HUES48 (cell line): ENCODE results near the gene TRPV2.
A peak's percentile ranks its signal among the peaks of the same experiment; 100 is the strongest.

ENCODE experiments used
- H3K27ac ChIP-seq: one replicate; pipeline ENCODE4 v1.7.0; 2013; ENCODE audit warnings: low read depth, low read length, inconsistent platforms
- H3K27me3 ChIP-seq: 2 replicates; pipeline ENCODE4 v1.6.1; 2013; ENCODE audit warnings: mild to moderate bottlenecking, low read length; ENCODE audit not compliant: control insufficient read depth, insufficient read depth
- H3K36me3 ChIP-seq: 2 replicates; pipeline ENCODE4 v1.6.1; 2013; ENCODE audit warnings: low read length; ENCODE audit not compliant: control insufficient read depth, insufficient read depth
- H3K4me1 ChIP-seq: 2 replicates; pipeline ENCODE4 v1.6.1; 2013; ENCODE audit warnings: mild to moderate bottlenecking, low read length; ENCODE audit not compliant: control insufficient read depth, insufficient read depth
- H3K4me3 ChIP-seq: 2 replicates; pipeline ENCODE4 v1.5.1; 2013; ENCODE audit warnings: mild to moderate bottlenecking, low read depth, low read length
- H3K9ac ChIP-seq: 2 replicates; pipeline ENCODE4 v1.6.1; 2013; ENCODE audit warnings: mild to moderate bottlenecking, low read depth, low read length, moderate library complexity
- H3K9me3 ChIP-seq: 2 replicates; pipeline ENCODE4 v1.6.1; 2013; ENCODE audit warnings: low read length; ENCODE audit not compliant: control insufficient read depth, insufficient read depth

TRPV2 gene

GRCh38 chr17:16417399-16417798 lies 2.0 kb downstream of the TRPV2 start:
- Histone ChIP-seq H3K4me3 (no peak overlapping the region), H3K9ac (no peak overlapping the region), H3K36me3 (no peaks in the 10 kb centered on the region), H3K27me3 (no peaks in the 10 kb centered on the region), H3K4me1 (peaks cover 9% of the 10 kb centered on the region), H3K9me3 (no peaks in the 10 kb centered on the region), H3K27ac (no peak overlapping the region)

- Histone ChIP-seq H3K27ac (no peak overlapping the region), H3K4me1 (peaks cover 9% of the 10 kb centered on the region), H3K36me3 (no peaks in the 10 kb centered on the region), H3K9me3 (no peaks in the 10 kb centered on the region), H3K9ac (no peak overlapping the region), H3K4me3 (no peak overlapping the region), H3K27me3 (no peaks in the 10 kb centered on the region)
These were observed 2.7 kb downstream of the TRPV2 start for GRCh38 chr17:16417896-16418684.

- Histone ChIP-seq H3K36me3 (no peaks in the 10 kb centered on the region), H3K4me1 (peaks cover 9% of the 10 kb centered on the region), H3K4me3 (no peak overlapping the region), H3K9me3 (no peaks in the 10 kb centered on the region), H3K27ac (no peak overlapping the region), H3K27me3 (no peaks in the 10 kb centered on the region), H3K9ac (no peak overlapping the region)
These were observed 3.3 kb downstream of the TRPV2 start for GRCh38 chr17:16418685-16419068.

- Histone ChIP-seq H3K36me3 (no peaks in the 10 kb centered on the region), H3K4me1 (peaks cover 9% of the 10 kb centered on the region), H3K4me3 (no peak overlapping the region), H3K27me3 (no peaks in the 10 kb centered on the region), H3K9ac (no peak overlapping the region), H3K9me3 (no peaks in the 10 kb centered on the region), H3K27ac (peak overlapping the region; percentile 46)
These were observed 3.9 kb downstream of the TRPV2 start for GRCh38 chr17:16419074-16419928.

GRCh38 chr17:16419929-16420271 lies 4.5 kb downstream of the TRPV2 start:
- no peak overlapping the region for H3K9ac ChIP-seq
- H3K4me1 ChIP-seq = peaks cover 9% of the 10 kb centered on the region
- no peak overlapping the region for H3K27ac ChIP-seq
- no peak overlapping the region for H3K4me3 ChIP-seq
- H3K9me3 ChIP-seq = no peaks in the 10 kb centered on the region
- H3K27me3 ChIP-seq = no peaks in the 10 kb centered on the region
- no peaks in the 10 kb centered on the region for H3K36me3 ChIP-seq

- no peaks in the 10 kb centered on the region for H3K9me3 ChIP-seq
- H3K27me3 ChIP-seq = no peaks in the 10 kb centered on the region
- H3K4me3 ChIP-seq = no peak overlapping the region
- no peak overlapping the region for H3K27ac ChIP-seq
- H3K4me1 ChIP-seq = peaks cover 4% of the 10 kb centered on the region; the same call in 1 of the 2 replicates
- no peaks in the 10 kb centered on the region for H3K36me3 ChIP-seq
- H3K9ac ChIP-seq = no peak overlapping the region
These were observed 7.0 kb downstream of the TRPV2 start for GRCh38 chr17:16422416-16422815.

GRCh38 chr17:16423226-16423872 lies 8.0 kb downstream of the TRPV2 start:
- Histone ChIP-seq H3K9me3 (no peaks in the 10 kb centered on the region), H3K4me3 (no peak overlapping the region), H3K9ac (no peak overlapping the region), H3K27me3 (no peaks in the 10 kb centered on the region), H3K36me3 (no peaks in the 10 kb centered on the region), H3K4me1 (peaks cover 4% of the 10 kb centered on the region; the same call in 1 of the 2 replicates), H3K27ac (no peak overlapping the region)

- no peaks in the 10 kb centered on the region for H3K36me3 ChIP-seq
- no peaks in the 10 kb centered on the region for H3K9me3 ChIP-seq
- no peak overlapping the region for H3K27ac ChIP-seq
- H3K4me3 ChIP-seq = no peak overlapping the region
- no peaks in the 10 kb centered on the region for H3K27me3 ChIP-seq
- no peaks in the 10 kb centered on the region for H3K4me1 ChIP-seq
- H3K9ac ChIP-seq = no peak overlapping the region
These were observed 9.8 kb downstream of the TRPV2 start for GRCh38 chr17:16425202-16425601.

- H3K4me1 ChIP-seq = no peaks in the 10 kb centered on the region
- no peak overlapping the region for H3K9ac ChIP-seq
- H3K27ac ChIP-seq = no peak overlapping the region
- H3K4me3 ChIP-seq = no peak overlapping the region
- H3K9me3 ChIP-seq = no peaks in the 10 kb centered on the region
- no peaks in the 10 kb centered on the region for H3K36me3 ChIP-seq
- H3K27me3 ChIP-seq = no peaks in the 10 kb centered on the region
These were observed 10.6 kb downstream of the TRPV2 start for GRCh38 chr17:16425698-16426659.

- no peaks in the 10 kb centered on the region for H3K27me3 ChIP-seq
- no peaks in the 10 kb centered on the region for H3K36me3 ChIP-seq
- H3K9ac ChIP-seq = no peak overlapping the region
- no peak overlapping the region for H3K27ac ChIP-seq
- no peaks in the 10 kb centered on the region for H3K9me3 ChIP-seq
- no peaks in the 10 kb centered on the region for H3K4me1 ChIP-seq
- H3K4me3 ChIP-seq = no peak overlapping the region
These were observed 11.6 kb downstream of the TRPV2 start for GRCh38 chr17:16427020-16427419.
